GM12892 (cell line): ENCODE data around the gene RHOT1.

Experiments used
- DNase-seq: peaks from one replicate; pipeline ENCODE4 v3.0.0; 2011; ENCODE audit not compliant: insufficient read length
- FAIRE-seq: peaks from 2 replicates; lab custom pipeline; 2011; peaks lifted over from hg19 to GRCh38; lab: Jason Lieb, UNC
- POLR2A ChIP-seq: IDR thresholded peaks from 2 replicates; pipeline ENCODE4 v1.6.1; 2011; ENCODE audit warnings: low read depth, low read length, control low read depth
- POLR2AphosphoS5 ChIP-seq: IDR thresholded peaks from 2 replicates; pipeline ENCODE4 v1.6.1; 2011; ENCODE audit warnings: low read depth, low read length, control low read depth
- TAF1 ChIP-seq: IDR thresholded peaks from 2 replicates; pipeline ENCODE4 v1.6.1; 2011; ENCODE audit warnings: low read depth, mild to moderate bottlenecking, control low read depth, low read length, borderline replicate concordance

RHOT1 gene

DNA sequence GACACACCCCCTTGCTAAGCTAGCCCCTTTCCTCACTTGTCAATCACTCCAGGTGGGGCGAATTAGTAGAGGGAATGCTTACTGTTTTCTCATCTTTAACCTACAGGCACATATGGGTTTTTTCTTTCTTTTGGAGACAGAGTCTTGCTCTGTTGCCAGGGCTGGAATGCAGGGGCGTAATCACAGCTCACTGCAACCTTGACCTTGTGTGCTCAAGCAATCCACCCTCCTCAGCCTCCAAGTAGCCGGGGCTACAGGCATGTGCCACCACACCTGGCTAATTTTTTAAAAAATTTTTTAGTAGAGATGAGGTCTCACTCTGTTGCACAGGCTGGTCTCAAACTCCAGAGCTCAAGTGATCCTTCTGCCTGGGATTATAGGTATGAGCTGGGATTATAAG is 84.6 kb downstream of the RHOT1 start:
- TF ChIP-seq TAF1 (no peak), POLR2A (no peak), POLR2AphosphoS5 (no peak)
- no peak for DNase-seq
- no peak for FAIRE-seq

DNA sequence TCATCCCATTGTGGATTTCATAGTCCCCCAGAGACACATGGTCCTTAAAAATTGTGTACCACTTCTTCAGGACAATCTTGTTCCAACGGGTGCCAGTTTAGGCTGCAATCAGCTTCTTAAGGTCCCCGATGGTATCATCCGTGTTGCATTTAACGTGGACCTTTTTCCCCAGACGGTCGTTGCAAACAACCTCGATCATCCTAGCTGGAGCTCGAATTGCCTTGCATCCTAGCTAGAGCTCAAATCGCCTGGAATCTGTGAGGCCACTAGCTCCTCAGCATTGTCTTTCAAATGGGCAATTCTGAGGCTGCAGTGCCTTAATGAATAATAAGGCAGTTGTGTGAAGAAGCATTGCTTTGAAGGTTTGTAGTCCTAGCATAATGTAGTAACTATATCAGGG is 85.6 kb downstream of the RHOT1 start:
- no peak for TF ChIP-seq POLR2AphosphoS5
- no peak for TF ChIP-seq POLR2A
- TF ChIP-seq TAF1 = no peak
- DNase-seq = no peak
- FAIRE-seq = peak; percentile 40

GRCh38 chr17:32235588-32235987 is 93.3 kb downstream of the RHOT1 start:
- TF ChIP-seq POLR2AphosphoS5 (no peak), TAF1 (no peak), POLR2A (no peak)
- FAIRE-seq (no peak), DNase-seq (no peak)

GRCh38 chr17:32239456-32239855 is 97.2 kb downstream of the RHOT1 start:
- DNase-seq = no peak
- no peak for TF ChIP-seq POLR2A
- no peak for TF ChIP-seq POLR2AphosphoS5
- no peak for TF ChIP-seq TAF1
- no peak for FAIRE-seq

DNA sequence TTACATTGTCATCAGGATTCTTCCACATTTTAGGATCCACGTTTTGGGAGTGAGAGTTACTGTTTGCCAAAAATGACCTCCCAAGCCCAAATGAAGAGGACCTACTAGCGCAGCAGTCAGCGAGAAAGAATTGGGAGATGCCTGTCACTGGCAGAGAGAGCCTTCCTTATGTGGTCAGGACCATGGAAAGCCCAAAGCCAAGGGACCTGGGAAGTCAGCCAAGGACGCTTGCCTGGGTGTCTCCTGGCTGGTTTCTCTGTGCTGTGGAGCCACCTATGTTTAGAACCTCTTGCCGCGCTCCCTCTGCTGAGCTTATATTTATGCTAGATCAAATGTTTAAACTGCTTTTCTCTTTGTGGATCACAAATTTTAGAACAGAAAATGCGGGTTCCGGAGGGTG is 98.4 kb downstream of the RHOT1 start:
- FAIRE-seq = no peak
- DNase-seq = no peak
- TF ChIP-seq TAF1 (no peak), POLR2AphosphoS5 (no peak), POLR2A (no peak)

GRCh38 chr17:32241640-32242039 is 99.3 kb downstream of the RHOT1 start:
- TF ChIP-seq POLR2AphosphoS5 (no peak), TAF1 (no peak), POLR2A (no peak)
- DNase-seq (no peak), FAIRE-seq (no peak)

- FAIRE-seq = no peak
- DNase-seq = no peak
- TF ChIP-seq TAF1 (no peak), POLR2AphosphoS5 (no peak), POLR2A (no peak)
Observed at GRCh38 chr17:32249475-32249874, 107.2 kb downstream of the RHOT1 start.

DNA sequence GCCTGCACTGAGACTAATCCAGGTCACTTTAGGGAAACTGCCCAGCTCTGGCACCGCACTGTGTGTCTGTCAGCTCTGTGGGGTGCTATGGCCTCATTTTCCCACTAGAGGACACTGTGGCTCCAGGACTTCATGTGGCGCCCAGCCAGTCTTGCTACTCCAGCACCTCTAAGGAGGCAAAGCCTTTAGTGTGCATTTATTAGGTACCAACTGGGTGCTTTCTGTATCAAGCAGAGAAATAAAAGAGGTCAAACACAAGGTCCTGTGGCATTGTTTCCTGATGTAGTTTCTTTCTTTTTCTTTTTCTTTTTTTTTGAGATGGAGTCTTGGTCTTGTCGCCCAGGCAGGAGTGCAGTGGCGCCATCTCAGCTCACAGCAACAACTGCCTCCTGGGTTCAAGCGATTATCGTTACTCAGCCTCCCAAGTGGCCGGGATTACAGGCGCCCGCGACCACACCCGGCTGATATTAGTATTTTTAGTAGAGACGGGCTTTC is 110.9 kb downstream of the RHOT1 start:
- FAIRE-seq = peak; percentile 78
- peak; percentile 60 for DNase-seq
- TF ChIP-seq TAF1 = no peak
- TF ChIP-seq POLR2AphosphoS5 = no peak
- no peak for TF ChIP-seq POLR2A

DNA sequence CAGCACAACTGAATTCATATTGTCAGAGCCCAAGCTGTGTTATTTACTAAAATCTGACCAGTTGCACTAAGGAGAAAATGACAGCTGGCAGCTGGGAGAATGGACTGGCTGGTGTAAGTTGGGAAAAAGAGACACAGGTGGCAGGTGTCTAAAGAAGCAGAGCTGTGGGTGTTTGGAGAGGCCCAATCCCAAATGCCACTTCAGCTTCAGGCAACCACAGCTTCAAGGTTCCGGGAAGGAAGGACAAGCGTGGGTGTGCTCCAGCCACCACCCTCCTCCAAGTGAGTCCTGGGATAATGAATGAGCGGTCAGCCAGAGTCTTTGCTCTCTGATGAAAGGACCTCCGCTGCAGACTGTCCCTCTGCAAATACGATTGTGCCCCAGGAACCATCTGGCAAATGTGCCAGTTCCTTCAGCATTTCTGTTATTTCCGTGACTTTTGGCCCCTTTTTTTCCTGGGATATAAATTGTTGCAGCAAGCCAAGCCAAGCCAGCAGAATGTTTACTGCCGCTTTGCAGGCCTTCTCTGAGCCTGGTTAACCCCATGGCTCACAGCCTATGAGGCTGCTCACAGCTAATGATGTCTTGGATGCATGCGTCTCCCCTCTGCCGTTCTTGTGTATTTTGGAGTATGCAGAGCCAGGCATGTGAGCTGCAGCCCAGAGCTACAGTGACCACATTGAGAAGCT is 113.9 kb downstream of the RHOT1 start:
- FAIRE-seq (no peak), DNase-seq (no peak)
- TF ChIP-seq TAF1 = no peak
- no peak for TF ChIP-seq POLR2A
- no peak for TF ChIP-seq POLR2AphosphoS5

DNA sequence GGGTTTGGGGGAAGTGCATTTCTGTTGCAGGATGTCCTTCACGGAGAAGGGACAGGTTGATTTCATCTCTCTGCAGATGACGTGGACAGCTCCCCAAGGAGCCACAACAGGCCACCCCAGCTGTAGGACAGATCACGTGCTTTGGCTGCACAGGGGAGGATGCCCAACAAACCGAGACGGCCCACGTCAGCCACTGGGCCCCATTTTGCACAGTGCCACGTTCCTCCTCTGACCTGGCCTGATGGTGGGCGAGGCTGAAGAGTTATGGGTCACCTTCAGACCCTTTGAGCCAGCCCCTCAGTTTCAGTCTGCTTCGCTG is 114.4 kb downstream of the RHOT1 start:
- no peak for FAIRE-seq
- TF ChIP-seq POLR2A (no peak), TAF1 (no peak), POLR2AphosphoS5 (no peak)

GRCh38 chr17:32258383-32259140 is 116.3 kb downstream of the RHOT1 start:
- DNase-seq (no peak), FAIRE-seq (no peak)
- TF ChIP-seq TAF1 (no peak), POLR2AphosphoS5 (no peak), POLR2A (no peak)

More for the DNA sequence above, 114.4 kb downstream of the RHOT1 start:
- no peak for DNase-seq

GRCh38 chr17:32259586-32259985 is 117.3 kb downstream of the RHOT1 start:
- FAIRE-seq = no peak
- no peak for DNase-seq
- no peak for TF ChIP-seq POLR2AphosphoS5
- TF ChIP-seq POLR2A = no peak
- no peak for TF ChIP-seq TAF1

- DNase-seq = no peak
- TF ChIP-seq POLR2A = no peak
- FAIRE-seq = no peak
Observed at GRCh38 chr17:32261417-32261736, 119.1 kb downstream of the RHOT1 start.
